K562 (cell line): ENCODE measurements around the gene FBXO10. TPM values are rescaled to one million over a fixed set of nuclear protein-coding genes. Genes with fewer than 3 reads are reported as not detected.

ENCODE experiments used
- ARHGAP35 ChIP-seq: fragments of 450-650 bp; IDR thresholded peaks from 2 replicates; pipeline ENCODE4 v1.6.1; 2018; ENCODE audit not compliant: partially characterized antibody
- CBX3 ChIP-seq, 2 experiments: IDR thresholded peaks; 1 replicate in 1 of 2; 2 replicates in 1 of 2; pipeline ENCODE4 v1.6.1; 2012; ENCODE audit warnings: inconsistent platforms in 2 of 2, low read length in 2 of 2, borderline replicate concordance in 1 of 2, control low read depth in 1 of 2
- CHD7 ChIP-seq: fragments of 200-600 bp; sonication (generic); IDR thresholded peaks from one replicate; pipeline ENCODE4 v1.6.1; 2012; ENCODE audit warnings: mild to moderate bottlenecking, low read depth, low read length, inconsistent platforms
- ETS1 ChIP-seq: conservative IDR thresholded peaks from 2 replicates; pipeline ENCODE4 v1.6.1; 2011; ENCODE audit warnings: low read depth, mild to moderate bottlenecking, low read length; ENCODE audit not compliant: control insufficient read depth
- FOXK2 ChIP-seq, 2 experiments: fragments of 450-650 bp; IDR thresholded peaks in 1 of 2; conservative IDR thresholded peaks in 1 of 2; 2 replicates each; pipeline ENCODE4 v1.6.1; 2016; ENCODE audit warnings: low read depth in 2 of 2, mild to moderate bottlenecking in 1 of 2
- FUS ChIP-seq: fragments of 200-400 bp; formaldehyde crosslinking; optimal IDR thresholded peaks from 2 replicates; pipeline ENCODE3; 2017; ENCODE audit warnings: low read depth, low read length
- HLTF ChIP-seq: fragments of 450-650 bp; IDR thresholded peaks from 2 replicates; pipeline ENCODE4 v1.6.1; 2016
- LARP7 ChIP-seq: fragments of 450-650 bp; IDR thresholded peaks from 2 replicates; pipeline ENCODE4 v1.6.1; 2016
- SMARCA5 ChIP-seq: fragments of 450-650 bp; IDR thresholded peaks from 2 replicates; pipeline ENCODE4 v1.6.1; 2016
- SREBF2 ChIP-seq: sonication (generic); formaldehyde crosslinking; IDR thresholded peaks from 2 replicates; pipeline ENCODE4 v1.4.0; 2020; ENCODE audit warnings: mild to moderate bottlenecking, missing genetic modification reagents
- TRIM24 ChIP-seq, 2 experiments: fragments of 450-650 bp; IDR thresholded peaks; 2 replicates each; pipeline ENCODE4 v1.6.1; 2016
- TRIM28 ChIP-seq: fragments of 450-650 bp; IDR thresholded peaks from 2 replicates; pipeline ENCODE4 v1.6.1; 2017
- ZNF280A ChIP-seq: fragments of 450-650 bp; IDR thresholded peaks from 2 replicates; pipeline ENCODE4 v1.6.1; 2018; ENCODE audit warnings: mild to moderate bottlenecking, low read depth; ENCODE audit not compliant: partially characterized antibody
- ZNF384 ChIP-seq: IDR thresholded peaks from 2 replicates; pipeline ENCODE4 v1.6.1; 2012; ENCODE audit warnings: low read depth, low read length, improper control_type of control experiment
- polyA plus RNA-seq, 8 experiments: library from polyadenylated mRNA; depleted of rRNA in 4 of 8; stranded (reverse) in 5 of 8; unstranded in 3 of 8; fragments of >200 nt; fragmentation: Nextera tagmentation in 2 of 8; fragmentation: Illumina TruSeq in 1 of 8; extraction: Ambion mirVana in 2 of 8; extraction: Trizol in 1 of 8; gene quantifications; 2 replicates each; pipeline versions ENCODE4 v1.2.1 to v1.2.3, GENCODE V29; 2011 to 2014; ENCODE audit warnings: inconsistent platforms in 1 of 8, missing spikeins in 1 of 8
- total RNA-seq, 7 experiments: library from RNA; depleted of rRNA in 6 of 7; stranded (reverse); fragments of >200 nt in 6 of 7; fragmentation: Illumina TruSeq in 2 of 7; extraction: Trizol in 2 of 7; gene quantifications; 2 replicates each; pipeline versions ENCODE4 v1.2.1 to v1.2.3, GENCODE V29; 2011 to 2021; ENCODE audit warnings: low replicate concordance in 1 of 7
- TF ChIP-seq, protein P1 (sequence below), 2 experiments: fragments of 250-450 bp in 1 of 2; fragments of 450-650 bp in 1 of 2; sonication (Bioruptor Pico) in 1 of 2; IDR thresholded peaks; 2 replicates each; pipeline versions ENCODE4 v1.6.1 to v1.8.0; 2016 to 2021; ENCODE audit warnings: mild to moderate bottlenecking in 2 of 2, moderate library complexity in 2 of 2, missing compliant biosample characterization in 1 of 2, missing genetic modification characterization in 1 of 2

Gene FBXO10
- total and polyA plus RNA-seq, 9 of the 15 experiments (the other 6 are each of a cell fraction or from before 2014, with no cell fraction given) = 0.84 to 9.9 (median 6.0) TPM

DNA sequence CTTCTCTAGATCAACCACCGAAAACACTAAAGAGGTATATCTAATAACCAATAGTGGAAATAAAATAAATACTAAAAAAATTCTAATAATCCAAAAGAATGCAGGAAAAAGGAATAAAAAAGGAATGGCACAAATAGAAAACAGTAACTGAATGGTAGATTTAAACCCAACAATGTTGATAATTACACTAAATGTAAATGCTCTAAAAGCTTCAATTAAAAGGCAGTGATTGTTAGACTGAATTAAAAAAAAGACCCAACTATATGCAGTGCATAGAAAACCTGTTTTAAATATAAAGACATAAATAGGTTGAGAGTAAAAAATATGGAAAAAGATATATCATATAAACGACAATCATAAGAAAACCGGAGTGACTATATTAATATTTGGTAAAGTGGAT lies 101.7 kb downstream of the FBXO10 start (continued):
- TF ChIP-seq CHD7 (no peak), SREBF2 (CRISPR knock-in tag) (no peak), HLTF (0 out of 2 replicates have a peak, but pooled peaks have one; percentile 25), TRIM28 (peak; percentile 83), ARHGAP35 (no peak), SMARCA5 (0 out of 2 replicates have a peak, but pooled peaks have one; percentile 54), TRIM24 (IDR thresholded peaks at IDR 0.05) (peak in 1 of 2 experiments; percentile 49; a peak in 2 of 4 replicates), ZNF280A (peak; percentile 78), FUS (no peak), FOXK2 (conservative IDR thresholded peaks at IDR 0.05 in 1 of 2, IDR thresholded peaks at IDR 0.05 in 1 of 2; ENCODE audit: low read depth in 2 of 2) (no peak), ETS1 (no peak), ZNF384 (peak; percentile 18; the same call in 1 of the 2 replicates), LARP7 (no peak), CBX3 (IDR thresholded peaks at IDR 0.05; ENCODE audit: borderline replicate concordance in 1 of 2, low read length in 2 of 2) (peak in 1 of 2 experiments; percentile 94; a peak in 2 of 3 replicates)
- TF ChIP-seq, protein P1, sequence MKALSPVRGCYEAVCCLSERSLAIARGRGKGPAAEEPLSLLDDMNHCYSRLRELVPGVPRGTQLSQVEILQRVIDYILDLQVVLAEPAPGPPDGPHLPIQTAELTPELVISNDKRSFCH (CRISPR knock-in tag; IDR thresholded peaks at IDR 0.05) = no peak
- TF ChIP-seq, protein P1 (tag; IDR thresholded peaks at IDR 0.05) = no peak
